ENCODE data around the gene ABCB6.

DNA sequence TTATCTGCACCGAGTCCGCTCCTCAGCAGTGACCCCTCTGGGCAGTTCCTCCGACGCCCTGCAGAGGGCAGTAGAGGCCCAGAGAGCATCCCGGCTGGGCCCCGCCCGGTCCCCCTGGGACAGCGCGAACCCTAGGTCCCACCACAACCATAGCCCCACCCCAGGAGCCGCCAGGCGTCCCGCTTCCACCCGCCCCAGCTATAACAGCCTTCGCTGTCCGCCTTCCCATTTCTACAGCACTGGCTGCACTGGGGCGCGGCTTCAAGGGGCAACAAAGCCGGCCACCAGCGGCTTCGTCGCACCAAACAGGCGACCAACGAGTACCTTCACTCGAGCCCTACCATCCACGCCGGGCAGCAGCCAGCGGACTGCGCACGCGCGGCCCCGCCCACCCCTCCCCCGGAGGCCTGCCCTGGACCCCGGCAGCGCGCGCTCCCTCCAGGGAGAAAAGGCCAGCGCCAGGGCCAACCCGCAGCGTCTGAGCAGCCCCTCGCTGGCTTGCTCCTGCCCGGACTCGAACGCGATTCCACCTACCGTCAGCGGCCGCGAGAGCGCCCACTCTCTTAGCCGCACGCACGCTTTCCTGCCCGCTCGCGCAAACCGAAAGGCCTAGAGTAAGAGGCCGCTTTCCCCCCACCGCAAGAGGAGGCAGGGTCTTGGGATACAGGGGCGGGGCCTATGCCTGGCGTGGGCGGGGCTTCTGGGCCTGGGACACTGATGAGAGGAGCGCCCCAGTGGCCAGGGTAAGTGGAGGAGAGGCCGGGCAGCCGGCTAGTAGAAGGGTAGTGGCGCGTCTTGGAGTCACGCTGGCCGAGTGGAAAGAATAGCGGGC is 58.4 kb downstream of the ABCB6 start, which contains the start of gene NHEJ1:
- TF ChIP-seq, protein P1, sequence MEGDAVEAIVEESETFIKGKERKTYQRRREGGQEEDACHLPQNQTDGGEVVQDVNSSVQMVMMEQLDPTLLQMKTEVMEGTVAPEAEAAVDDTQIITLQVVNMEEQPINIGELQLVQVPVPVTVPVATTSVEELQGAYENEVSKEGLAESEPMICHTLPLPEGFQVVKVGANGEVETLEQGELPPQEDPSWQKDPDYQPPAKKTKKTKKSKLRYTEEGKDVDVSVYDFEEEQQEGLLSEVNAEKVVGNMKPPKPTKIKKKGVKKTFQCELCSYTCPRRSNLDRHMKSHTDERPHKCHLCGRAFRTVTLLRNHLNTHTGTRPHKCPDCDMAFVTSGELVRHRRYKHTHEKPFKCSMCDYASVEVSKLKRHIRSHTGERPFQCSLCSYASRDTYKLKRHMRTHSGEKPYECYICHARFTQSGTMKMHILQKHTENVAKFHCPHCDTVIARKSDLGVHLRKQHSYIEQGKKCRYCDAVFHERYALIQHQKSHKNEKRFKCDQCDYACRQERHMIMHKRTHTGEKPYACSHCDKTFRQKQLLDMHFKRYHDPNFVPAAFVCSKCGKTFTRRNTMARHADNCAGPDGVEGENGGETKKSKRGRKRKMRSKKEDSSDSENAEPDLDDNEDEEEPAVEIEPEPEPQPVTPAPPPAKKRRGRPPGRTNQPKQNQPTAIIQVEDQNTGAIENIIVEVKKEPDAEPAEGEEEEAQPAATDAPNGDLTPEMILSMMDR (IDR thresholded peaks at IDR 0.05; ENCODE audit: borderline replicate concordance, extremely low read depth, low read length, poor library complexity, severe bottlenecking): peak; percentile 96
- no peak for TF ChIP-seq EZH2 (IDR thresholded peaks at IDR 0.05; ENCODE audit: borderline replicate concordance, low read depth, low read length, severe bottlenecking)

Measured in DND-41 (cell line).